Measurements from ENCODE around the gene ZFYVE16.

The ZFYVE16 gene

GRCh38 chr5:80487829-80488721 lies 80.2 kb downstream of the ZFYVE16 start, which contains the start of gene FAM151B:
Gene FAM151B (plus strand): TSS chr5:80488100. CDS start chr5:80488124, 24 bp downstream.
- TF ChIP-seq CREB1 (IDR thresholded peaks at IDR 0.05; ENCODE audit: low read depth) (no peak), TEAD4 (IDR thresholded peaks at IDR 0.05) (peak; percentile 51), ZBTB7A (IDR thresholded peaks at IDR 0.05; ENCODE audit: low read depth) (0 out of 2 replicates have a peak, but pooled peaks have one; percentile 43), EP300 (IDR thresholded peaks at IDR 0.05; ENCODE audit: borderline replicate concordance) (0 out of 2 replicates have a peak, but pooled peaks have one; percentile 30), TCF12 (IDR thresholded peaks at IDR 0.05; ENCODE audit: low read depth) (no peak), FOXM1 (IDR thresholded peaks at IDR 0.05; ENCODE audit: borderline replicate concordance, low read depth) (peak; percentile 43; the same call in 1 of the 2 replicates), REST (IDR thresholded peaks at IDR 0.05; ENCODE audit: low read depth) (no peak), TAF1 (IDR thresholded peaks at IDR 0.05; ENCODE audit: low read depth) (peak; percentile 64), USF1 (IDR thresholded peaks at IDR 0.05) (peak; percentile 23; the same call in 1 of the 2 replicates), RAD21 (IDR thresholded peaks at IDR 0.05; ENCODE audit: low read depth) (peak; percentile 54), NFIC (IDR thresholded peaks at IDR 0.05) (peak; percentile 26; the same call in 1 of the 2 replicates)
- TF ChIP-seq, protein P1, sequence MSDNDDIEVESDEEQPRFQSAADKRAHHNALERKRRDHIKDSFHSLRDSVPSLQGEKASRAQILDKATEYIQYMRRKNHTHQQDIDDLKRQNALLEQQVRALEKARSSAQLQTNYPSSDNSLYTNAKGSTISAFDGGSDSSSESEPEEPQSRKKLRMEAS (IDR thresholded peaks at IDR 0.05) = peak; percentile 99

GRCh38 chr5:80491296-80491695 lies 83.4 kb downstream of the ZFYVE16 start:
- TF ChIP-seq EP300 (IDR thresholded peaks at IDR 0.05; ENCODE audit: borderline replicate concordance) = no peak
- TF ChIP-seq YY1 (IDR thresholded peaks at IDR 0.05; ENCODE audit: low read depth) = no peak
- no peak for TF ChIP-seq ZBTB7A (IDR thresholded peaks at IDR 0.05; ENCODE audit: low read depth)
- no peak for TF ChIP-seq USF1 (IDR thresholded peaks at IDR 0.05)
- no peak for TF ChIP-seq NFIC (IDR thresholded peaks at IDR 0.05)
- no peak for TF ChIP-seq CEBPB (IDR thresholded peaks at IDR 0.05)
- no peak for TF ChIP-seq TAF1 (IDR thresholded peaks at IDR 0.05; ENCODE audit: low read depth)
- no peak for TF ChIP-seq TEAD4 (IDR thresholded peaks at IDR 0.05)
- TF ChIP-seq EGR1 (IDR thresholded peaks at IDR 0.05) = no peak
- no peak for TF ChIP-seq REST (IDR thresholded peaks at IDR 0.05; ENCODE audit: low read depth)
- no peak for TF ChIP-seq RAD21 (IDR thresholded peaks at IDR 0.05; ENCODE audit: low read depth)
- TF ChIP-seq, protein P1 (IDR thresholded peaks at IDR 0.05) = no peak
- no peak for TF ChIP-seq FOXM1 (IDR thresholded peaks at IDR 0.05; ENCODE audit: borderline replicate concordance, low read depth)
- no peak for TF ChIP-seq CREB1 (IDR thresholded peaks at IDR 0.05; ENCODE audit: low read depth)
- TF ChIP-seq TCF12 (IDR thresholded peaks at IDR 0.05; ENCODE audit: low read depth) = no peak

GRCh38 chr5:80492741-80493140 lies 84.9 kb downstream of the ZFYVE16 start:
- TF ChIP-seq NFIC (IDR thresholded peaks at IDR 0.05) (no peak), TEAD4 (IDR thresholded peaks at IDR 0.05) (no peak), FOXM1 (IDR thresholded peaks at IDR 0.05; ENCODE audit: borderline replicate concordance, low read depth) (no peak), RAD21 (IDR thresholded peaks at IDR 0.05; ENCODE audit: low read depth) (no peak), USF1 (IDR thresholded peaks at IDR 0.05) (no peak), CEBPB (IDR thresholded peaks at IDR 0.05) (no peak), YY1 (IDR thresholded peaks at IDR 0.05; ENCODE audit: low read depth) (no peak), CREB1 (IDR thresholded peaks at IDR 0.05; ENCODE audit: low read depth) (no peak), REST (IDR thresholded peaks at IDR 0.05; ENCODE audit: low read depth) (no peak)
